HG03432 (cell line): ENCODE results near the gene PXDN.

Experiments used
- ATAC-seq: cut with Tn5 transposase; IDR thresholded peaks from one replicate; pipeline ENCODE4 v1.9.1; 2021; ENCODE audit warnings: mild to moderate bottlenecking, moderate library complexity; ENCODE audit not compliant: unreplicated experiment

Gene PXDN

DNA sequence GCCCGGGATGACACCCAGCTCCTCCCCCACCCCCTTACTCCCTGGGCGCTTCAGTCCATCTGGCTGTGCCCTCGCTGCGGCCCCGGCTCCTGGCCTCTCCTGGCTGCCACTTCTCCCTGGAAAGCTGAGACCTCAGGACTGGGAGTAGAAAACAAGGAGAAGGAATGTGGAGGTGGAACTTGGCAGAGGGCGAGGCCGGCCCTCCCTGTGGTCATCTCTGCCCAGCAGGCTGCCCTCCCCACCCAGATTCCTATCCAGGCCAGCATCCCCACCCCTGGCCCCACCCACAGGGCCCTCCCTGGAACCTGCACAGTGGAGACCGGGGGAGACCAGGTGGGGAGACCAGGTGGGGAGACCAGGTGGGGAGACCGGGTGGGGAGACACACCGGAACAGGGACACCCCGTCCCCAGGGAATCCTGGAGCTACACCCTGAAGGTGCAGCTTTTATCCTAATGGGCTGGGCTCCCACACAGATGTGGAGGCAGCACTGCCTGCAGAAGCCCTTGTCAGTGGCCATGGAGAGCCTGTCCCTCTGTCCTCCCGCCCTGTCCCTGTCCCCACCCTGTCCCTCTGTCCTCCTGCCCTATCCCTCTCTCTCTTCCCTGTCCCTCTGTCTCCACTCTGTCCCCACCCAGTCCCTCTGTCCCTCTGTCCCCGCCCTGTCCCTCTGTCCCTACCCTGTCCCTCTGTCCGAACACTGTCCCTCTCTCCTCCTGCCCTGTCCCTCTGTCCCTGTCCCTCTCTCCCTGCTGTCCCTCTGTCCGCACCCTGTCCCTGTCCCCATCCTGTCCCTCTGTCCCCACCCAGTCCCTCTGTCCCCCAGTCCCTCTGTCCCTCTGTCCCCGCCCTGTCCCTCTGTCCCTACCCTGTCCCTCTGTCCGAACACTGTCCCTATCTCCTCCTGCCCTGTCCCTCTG, 157.1 kb downstream of the PXDN start:
- ATAC-seq, result no peak

DNA sequence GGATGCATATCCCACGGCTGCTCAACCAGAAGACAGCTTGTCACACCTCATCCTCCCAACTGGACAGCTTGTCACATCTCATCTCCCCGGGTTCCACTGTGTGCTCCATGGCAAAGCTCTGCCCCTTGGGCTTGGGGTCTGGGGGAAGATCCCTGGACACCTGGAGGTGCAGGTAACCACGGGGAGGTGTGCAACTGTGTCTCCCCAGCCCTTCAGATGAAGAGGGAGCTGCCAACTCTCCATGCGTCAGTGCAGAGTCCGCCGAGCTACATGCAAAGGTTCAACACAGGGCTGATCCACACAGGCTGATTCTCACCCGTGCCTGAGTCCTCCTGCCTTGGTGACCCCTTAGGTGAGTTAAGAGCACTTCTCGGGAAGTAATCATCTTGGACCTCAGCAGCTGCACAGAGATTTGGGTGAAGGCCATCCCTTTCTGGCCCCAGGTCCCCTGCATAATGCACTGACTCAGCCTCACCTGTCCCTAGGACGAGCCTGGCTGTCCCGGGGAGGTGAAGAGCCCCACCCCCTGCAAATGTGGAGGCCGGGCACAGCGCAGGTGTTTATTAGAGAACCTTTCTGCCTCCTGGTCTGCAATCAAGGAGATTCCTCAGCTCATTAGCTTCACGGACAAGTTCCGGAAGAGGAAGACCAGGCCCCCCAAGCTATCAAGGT, 157.9 kb downstream of the PXDN start:
- no peak for ATAC-seq

DNA sequence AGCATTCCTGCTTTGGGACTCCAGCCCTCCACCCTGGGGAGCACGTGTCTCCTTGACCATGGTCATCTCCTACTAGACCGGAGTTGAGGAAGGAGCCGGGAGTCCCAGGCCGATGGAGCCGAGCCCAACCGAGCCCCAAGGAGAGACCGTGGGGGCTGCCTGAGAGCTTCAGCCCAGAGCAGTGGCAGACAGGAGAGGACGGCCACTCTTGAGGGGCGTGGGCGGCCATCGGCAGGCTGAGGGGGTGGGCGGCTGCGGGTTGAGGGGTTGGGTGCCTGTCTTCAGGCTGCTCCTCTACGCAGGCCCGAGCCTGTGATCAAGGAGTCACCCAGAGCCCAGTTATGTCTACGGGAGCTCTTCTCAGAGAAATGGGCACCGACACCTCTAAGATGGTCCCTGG, 158.7 kb downstream of the PXDN start:
- no peak for ATAC-seq

DNA sequence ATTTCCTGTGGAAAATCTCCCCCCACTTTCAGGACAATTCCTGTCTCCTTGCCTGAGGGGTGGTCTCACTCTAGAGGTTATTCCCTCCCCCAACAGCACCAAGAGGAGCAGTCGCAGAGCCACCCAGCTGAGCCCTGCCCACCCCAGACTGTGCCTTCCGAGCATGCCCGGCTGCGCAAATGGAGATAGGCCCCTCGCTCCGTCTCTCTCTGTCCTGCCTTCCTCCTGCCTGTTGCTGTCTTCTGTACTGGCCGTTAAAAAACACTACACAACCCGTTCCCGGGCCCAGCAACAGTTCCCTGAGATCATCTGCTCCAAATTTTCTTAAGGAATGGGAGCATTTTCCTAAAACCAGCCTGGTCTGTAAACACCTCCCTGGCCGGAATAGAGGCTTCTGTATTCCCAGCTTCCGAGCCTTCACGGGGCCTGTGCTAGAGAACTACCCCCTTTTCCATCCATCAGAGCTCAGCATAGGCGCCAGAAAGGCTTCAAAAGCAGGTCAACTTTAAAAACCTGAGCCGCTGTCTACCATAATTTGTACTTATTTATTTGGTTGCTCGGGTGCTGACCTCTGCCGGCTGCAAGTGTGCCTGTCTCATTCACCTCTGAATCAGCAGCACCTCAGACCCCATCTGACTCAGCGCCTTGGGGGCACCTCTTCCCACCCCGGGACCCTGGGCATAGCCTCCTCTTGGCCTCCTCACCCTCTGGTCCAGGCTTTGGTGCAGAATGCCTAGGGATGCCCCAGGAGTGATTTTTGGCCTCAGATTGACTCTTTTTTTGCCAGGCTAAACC, 159.4 kb downstream of the PXDN start:
- ATAC-seq, result no peak

DNA sequence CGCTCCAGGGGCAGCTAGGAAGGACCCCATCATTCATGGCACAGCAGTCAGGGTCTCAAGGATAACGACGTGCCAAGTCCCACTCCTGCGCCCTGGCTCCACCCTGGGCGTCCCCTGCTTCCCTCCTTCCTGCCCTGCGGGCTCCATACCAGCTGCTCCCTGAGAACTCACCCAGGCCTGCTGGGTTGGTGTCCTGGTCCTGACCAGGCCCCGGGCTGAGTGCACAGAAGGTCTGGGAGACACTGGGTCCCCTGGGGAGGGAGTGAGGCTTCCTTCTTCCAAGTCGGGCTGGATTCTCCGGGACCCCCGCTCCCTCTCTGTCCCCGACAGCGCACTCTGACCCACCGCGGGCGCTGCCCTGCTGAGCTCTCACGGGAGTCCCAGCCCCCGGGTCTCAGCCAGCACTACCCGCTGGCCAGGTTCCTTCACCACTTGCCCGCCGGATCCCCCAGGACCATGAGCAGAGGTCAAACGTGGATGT, 160.2 kb downstream of the PXDN start:
- ATAC-seq, result no peak

DNA sequence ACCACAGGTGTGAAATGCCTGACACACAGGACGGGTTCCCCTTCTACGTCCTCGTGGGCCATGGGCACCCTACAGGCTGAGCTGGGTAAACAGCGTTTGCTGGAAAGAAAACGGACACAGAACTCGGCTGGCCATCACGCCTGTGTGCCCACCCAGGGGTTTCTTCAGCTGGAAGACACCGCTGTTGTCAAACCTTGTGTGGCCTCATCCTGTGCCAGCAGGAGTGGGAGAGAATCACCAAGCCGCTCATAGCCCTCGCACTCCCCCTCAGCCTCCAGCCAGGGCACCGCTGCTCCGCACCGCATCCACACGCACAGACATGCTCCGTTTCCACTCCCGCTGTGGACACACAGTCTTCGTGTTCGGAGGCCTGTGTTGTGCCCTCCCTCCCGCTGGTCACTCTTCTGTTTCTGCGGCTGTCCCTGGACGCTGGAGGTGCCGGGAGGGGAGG, 161.4 kb downstream of the PXDN start:
- no peak for ATAC-seq

DNA sequence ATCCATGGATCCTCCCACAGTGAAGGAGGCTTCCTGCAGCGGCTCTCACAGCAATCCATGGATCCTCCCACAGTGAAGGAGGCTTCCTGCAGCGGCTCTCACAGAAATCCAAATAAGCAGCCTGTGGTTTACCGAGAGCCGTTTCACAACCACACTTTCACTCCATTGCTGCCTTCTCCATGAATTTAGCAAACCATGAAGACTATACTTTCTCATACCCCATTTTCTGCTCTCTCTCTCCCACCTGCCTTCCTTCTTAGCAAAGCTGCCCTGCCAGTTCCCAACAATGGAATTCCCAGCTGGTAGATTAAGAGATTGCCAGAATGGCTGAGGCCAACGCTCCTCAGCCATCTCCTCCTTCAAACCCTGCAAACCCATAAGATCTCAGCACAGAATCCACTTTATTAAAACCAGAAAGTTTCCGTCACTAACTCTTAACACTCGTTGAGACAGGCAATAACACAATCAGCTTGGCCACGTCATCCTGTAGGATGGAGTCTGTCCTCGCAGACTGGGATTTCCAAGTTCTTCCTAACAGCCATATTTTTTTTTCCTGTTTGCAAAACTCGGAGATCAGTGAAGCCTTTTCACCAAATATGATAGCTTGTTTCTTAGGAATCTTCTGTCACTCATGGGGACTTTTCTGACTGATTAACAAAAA, 162.2 kb downstream of the PXDN start:
- ATAC-seq, result no peak
